Measurements from ENCODE around the gene C11orf24. TPM values are rescaled to one million over a fixed set of nuclear protein-coding genes. Genes with fewer than 3 reads are reported as not detected.
A peak's percentile ranks its signal among the peaks of the same experiment; 100 is the strongest.

The C11orf24 gene
- total and polyA plus RNA-seq, 11 donors = 17.6 to 60.5 (median 33.6) TPM

DNA sequence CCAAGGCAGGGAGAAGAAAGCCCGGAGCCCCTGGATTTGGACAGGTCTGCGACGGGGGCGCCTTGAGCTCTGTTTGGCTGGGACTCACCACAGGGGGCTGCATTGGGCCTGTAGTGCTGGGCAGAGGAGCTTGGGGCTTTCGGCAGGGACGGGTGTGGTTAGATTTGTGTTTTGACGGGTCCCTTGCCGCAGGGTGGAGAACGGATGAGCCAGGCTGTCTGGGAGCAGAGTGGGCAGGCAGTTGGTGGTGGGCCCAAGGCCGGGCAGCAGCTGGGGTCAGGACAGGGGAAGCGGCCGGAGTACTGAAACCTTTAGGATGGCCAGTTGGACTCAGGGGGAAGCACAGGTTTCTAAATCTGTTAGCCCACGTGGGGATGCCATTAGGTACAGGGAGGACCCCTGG is 13.4 kb downstream of the C11orf24 start:
- H3K27me3 ChIP-seq = no peaks in the 10 kb centered on the region
- ATAC-seq (no peak), DNase-seq (no peak)
- no peak overlapping the region for H3K27ac ChIP-seq
- TF ChIP-seq, protein P1, sequence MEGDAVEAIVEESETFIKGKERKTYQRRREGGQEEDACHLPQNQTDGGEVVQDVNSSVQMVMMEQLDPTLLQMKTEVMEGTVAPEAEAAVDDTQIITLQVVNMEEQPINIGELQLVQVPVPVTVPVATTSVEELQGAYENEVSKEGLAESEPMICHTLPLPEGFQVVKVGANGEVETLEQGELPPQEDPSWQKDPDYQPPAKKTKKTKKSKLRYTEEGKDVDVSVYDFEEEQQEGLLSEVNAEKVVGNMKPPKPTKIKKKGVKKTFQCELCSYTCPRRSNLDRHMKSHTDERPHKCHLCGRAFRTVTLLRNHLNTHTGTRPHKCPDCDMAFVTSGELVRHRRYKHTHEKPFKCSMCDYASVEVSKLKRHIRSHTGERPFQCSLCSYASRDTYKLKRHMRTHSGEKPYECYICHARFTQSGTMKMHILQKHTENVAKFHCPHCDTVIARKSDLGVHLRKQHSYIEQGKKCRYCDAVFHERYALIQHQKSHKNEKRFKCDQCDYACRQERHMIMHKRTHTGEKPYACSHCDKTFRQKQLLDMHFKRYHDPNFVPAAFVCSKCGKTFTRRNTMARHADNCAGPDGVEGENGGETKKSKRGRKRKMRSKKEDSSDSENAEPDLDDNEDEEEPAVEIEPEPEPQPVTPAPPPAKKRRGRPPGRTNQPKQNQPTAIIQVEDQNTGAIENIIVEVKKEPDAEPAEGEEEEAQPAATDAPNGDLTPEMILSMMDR (IDR thresholded peaks at IDR 0.05) = no peak
- TF ChIP-seq POLR2A (IDR thresholded peaks at IDR 0.05) = no peak
- H3K36me3 ChIP-seq = peaks cover 0 to 34% (median 29%) of the 10 kb centered on the region in 9 donors
- intact Hi-C loops (cut with DNase I) = loop anchor here in 7 of 10 donors (2.0 to 5.0 kb wide), 5 partner anchors 38 to 189 kb away; no protein-coding TSS in a partner anchor
- H3K4me3 ChIP-seq = no peak overlapping the region
- 89 to 94% (median 91%) methylated on average over 12 to 13 of the region's 13 CpGs for WGBS, 4 donors
- H3K4me1 ChIP-seq = peaks cover 0 to 24% (median 9%) of the 10 kb centered on the region in 12 donors
- no peaks in the 10 kb centered on the region for H3K9me3 ChIP-seq

DNA sequence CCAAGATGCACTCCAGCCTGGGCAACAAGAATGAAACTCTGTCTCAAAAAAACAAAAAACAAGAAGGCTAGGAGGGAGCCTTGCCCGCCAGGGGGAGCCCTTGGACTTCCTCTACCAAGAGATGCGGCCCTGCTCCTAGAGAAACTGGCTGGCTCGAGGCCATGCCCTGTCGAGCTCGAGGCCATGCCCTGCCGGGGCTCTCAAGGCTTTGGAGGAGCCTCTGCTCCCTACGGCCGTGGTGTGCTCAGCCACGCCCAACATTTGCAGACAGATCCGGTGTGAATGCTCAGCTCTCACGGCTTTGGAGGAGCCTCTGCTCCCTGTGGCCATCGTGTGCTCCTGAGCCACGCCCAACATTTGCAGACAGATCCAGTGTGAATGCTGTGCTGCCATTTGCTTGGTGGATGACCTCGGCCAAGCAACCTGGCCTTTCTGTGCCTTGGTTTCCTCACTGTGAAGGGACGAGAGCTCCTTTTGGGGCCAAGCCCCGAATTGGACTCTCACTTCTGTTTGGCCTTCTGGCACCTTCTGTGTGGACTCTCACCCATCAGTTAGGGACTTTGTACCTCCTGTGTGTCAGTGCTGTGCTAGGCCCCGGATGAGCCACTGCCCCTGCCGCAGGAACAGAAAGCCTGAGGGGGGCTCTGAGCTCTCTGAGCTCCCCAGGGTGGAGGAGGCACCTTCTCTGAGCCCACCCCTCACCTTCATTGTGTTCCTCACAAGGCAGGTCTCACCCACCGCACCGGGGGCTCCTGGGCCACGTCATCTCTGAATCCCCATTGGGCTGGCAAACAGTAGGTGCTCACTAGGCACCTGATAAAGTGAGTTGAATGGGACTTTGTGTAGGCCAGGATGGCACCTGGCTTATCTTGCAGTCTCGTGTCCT is 14.1 kb downstream of the C11orf24 start:
- Histone ChIP-seq H3K4me1 (peaks cover 0 to 24% (median 8%) of the 10 kb centered on the region in 12 donors), H3K36me3 (peaks cover 0 to 27% (median 23%) of the 10 kb centered on the region in 9 donors), H3K9me3 (no peaks in the 10 kb centered on the region), H3K27me3 (no peaks in the 10 kb centered on the region), H3K27ac (peak overlapping the region in 2 of 12 donors; percentile 17 to 39), H3K4me3 (peak overlapping the region in 5 of 12 donors; percentile 18 to 38 (median 26))
- ATAC-seq (peak; percentile 61 to 88 (median 84)), DNase-seq (peak; percentile 92 to 97 (median 96))
- intact Hi-C loops (cut with DNase I) = loop anchor here (1.0 to 5.0 kb wide), 9 partner anchors 39 to 190 kb away; no protein-coding TSS in a partner anchor
- 36 to 43% (median 40%) methylated on average over 13 to 22 of the region's 22 CpGs for WGBS, 4 donors
- TF ChIP-seq, protein P1 (IDR thresholded peaks at IDR 0.05) = peak; percentile 83 to 93 (median 89)
- no peak for TF ChIP-seq POLR2A (IDR thresholded peaks at IDR 0.05)

DNA sequence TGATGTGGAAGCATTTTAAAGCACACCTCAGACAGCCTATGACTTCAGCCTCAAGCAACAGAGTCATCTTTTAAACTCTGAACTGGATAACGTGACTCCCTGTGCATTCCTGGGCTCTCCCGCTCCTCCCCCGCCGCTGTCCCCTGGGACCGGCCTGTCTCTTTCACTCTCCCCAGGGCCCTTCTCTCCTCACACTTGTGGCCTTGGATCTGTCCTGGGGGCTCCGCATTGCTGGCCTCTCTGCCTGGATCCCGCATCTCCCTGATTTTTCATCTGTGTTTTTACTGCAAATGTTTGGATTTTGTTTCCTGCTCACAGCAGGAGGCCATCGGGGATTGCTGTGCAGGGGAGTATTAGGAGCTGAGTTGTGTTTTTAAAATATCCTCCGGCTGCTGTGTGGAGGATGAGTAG is 15.4 kb downstream of the C11orf24 start:
- Histone ChIP-seq H3K9me3 (no peaks in the 10 kb centered on the region), H3K4me1 (peaks cover 0 to 24% (median 8%) of the 10 kb centered on the region in 12 donors), H3K4me3 (peak overlapping the region in 1 of 12 donors; percentile 17), H3K27ac (peak overlapping the region in 1 of 12 donors; percentile 14), H3K27me3 (no peaks in the 10 kb centered on the region), H3K36me3 (peaks cover 0 to 13% (median 9%) of the 10 kb centered on the region in 9 donors)
- WGBS, 4 donors = 57 to 68% (median 64%) methylated on average over 9 of the region's 9 CpGs
- peak in 2 of 5 donors; percentile 43 to 65 for DNase-seq
- TF ChIP-seq, protein P1 (IDR thresholded peaks at IDR 0.05) = no peak
- no peak for TF ChIP-seq POLR2A (IDR thresholded peaks at IDR 0.05)
- peak in 1 of 4 donors; percentile 21 for ATAC-seq
- intact Hi-C loops (cut with DNase I) = loop anchor here (1.0 to 5.0 kb wide), 8 partner anchors 40 to 191 kb away; no protein-coding TSS in a partner anchor

DNA sequence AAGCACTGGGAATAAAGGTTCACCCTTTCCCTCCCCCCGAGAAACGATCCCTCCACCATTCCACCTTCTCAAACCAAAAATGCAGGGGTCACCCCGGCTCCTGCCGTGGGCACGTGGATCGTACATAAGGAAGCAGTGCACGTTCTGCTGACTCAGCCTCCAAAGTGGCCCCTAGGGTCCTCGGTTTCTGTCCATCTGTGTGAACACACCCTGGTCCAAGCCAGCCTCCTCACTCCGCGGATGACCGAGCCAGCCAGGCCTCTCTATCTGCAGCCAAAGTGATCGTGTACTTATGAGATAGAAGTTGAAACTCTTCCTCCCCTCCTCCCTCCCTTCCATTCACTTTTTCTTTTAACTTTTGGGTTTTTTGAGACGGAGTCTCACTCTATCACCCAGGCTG is 16.2 kb downstream of the C11orf24 start:
- Histone ChIP-seq H3K36me3 (peaks cover 0 to 5% (median under 1%) of the 10 kb centered on the region in 9 donors), H3K9me3 (no peaks in the 10 kb centered on the region), H3K4me3 (no peak overlapping the region), H3K27ac (no peak overlapping the region), H3K4me1 (peaks cover 0 to 24% (median 8%) of the 10 kb centered on the region in 12 donors), H3K27me3 (no peaks in the 10 kb centered on the region)
- intact Hi-C loops (cut with DNase I) = loop anchor here in 7 of 10 donors (5.0 kb wide), 4 partner anchors 42 to 192 kb away; no protein-coding TSS in a partner anchor
- WGBS, 4 donors = 59 to 75% (median 67%) methylated on average over 13 of the region's 13 CpGs
- no peak for TF ChIP-seq POLR2A (IDR thresholded peaks at IDR 0.05)
- TF ChIP-seq, protein P1 (IDR thresholded peaks at IDR 0.05) = no peak
- ATAC-seq (no peak), DNase-seq (no peak)

Data from heart left ventricle (tissue), 16 donors.